Measurements from ENCODE around the gene PROX2.

The PROX2 gene

GRCh38 chr14:74909501-74909900, 33.6 kb upstream of the PROX2 start:
- no peak for DNase-seq

DNA sequence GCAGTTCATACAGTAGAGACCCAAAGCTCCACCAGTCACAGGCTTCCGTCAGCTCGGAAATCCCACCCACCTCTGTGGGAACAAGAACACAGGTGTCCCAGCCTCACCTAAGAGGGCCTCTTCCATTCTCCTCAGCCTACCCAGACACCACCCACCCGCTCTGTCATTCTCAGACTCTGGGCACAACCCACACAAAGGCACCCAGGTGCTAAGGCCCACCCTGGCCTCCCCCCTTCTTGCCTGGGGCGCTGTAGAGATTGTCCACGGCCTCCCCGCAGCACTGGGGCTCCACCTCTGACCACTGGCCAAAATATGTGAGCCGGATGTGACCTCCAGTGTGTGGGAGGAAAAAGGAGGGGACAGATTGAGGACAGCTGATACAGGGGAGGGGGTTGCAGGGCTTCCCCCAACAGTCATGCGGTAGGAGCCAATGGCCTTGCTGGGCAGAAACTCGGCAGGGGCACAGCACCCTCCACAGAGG, 33.0 kb upstream of the PROX2 start:
- no peak for DNase-seq

DNA sequence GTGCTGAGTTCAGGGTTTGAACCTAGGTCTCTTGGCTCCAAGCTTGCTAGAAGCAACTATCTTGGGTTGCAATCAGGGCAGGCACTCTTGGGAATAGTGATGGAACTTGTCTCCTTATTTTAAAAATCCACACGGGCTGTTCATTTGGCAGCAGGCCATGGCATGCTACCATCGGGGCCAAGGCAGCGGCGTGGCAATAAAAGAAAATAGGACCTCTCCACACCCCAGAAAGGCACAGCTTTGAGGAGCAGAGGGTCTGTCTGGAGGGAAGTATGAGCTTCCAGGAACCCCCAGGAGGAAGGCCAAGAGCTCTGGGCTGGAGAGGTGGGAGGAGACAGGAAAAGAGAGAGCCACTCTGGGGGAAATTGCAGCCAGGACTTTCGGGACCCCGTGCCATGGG, 31.8 kb upstream of the PROX2 start:
- no peak for DNase-seq

GRCh38 chr14:74906925-74907521, 31.1 kb upstream of the PROX2 start:
- DNase-seq: no peak

- DNase-seq: peak; percentile 83
Measured at GRCh38 chr14:74905595-74906142, 29.7 kb upstream of the PROX2 start.

GRCh38 chr14:74904635-74905503, 28.9 kb upstream of the PROX2 start:
- no peak for DNase-seq

DNA sequence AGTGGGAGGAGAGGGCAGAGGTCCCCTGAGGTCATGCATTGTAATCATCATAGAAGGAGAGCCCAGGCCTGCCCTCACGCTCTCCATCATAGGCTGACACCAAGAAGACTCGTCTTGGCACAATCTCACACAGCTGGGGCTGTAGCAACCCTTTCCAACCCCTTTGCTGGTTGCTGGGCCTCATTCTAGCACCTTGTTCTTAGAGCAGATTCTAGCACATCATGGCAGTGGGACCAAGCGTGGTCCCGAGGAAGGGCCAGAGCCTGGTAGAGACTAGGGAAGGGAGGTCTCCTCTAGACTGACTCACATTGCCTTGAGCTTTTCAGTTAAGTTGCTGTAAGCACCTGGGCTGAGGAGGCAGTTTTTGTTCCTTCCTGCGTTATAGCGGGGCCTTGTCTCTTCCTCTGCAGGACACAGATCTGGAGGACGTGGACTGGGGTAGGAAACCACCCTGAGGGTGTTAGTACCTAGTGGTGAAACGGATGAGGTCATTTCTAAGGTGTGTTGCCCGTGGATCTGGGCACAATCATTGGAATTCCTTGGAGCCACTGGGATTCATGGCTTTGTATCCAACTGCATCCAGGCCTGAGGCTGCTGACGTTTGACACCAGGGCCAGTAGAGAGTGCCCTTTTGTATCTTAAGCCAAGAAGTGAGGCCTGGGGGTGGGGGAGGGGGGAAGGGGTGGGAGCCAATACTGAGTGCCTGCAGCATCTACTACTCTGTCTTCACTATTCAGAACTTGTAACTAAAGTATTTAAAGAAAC, 27.2 kb upstream of the PROX2 start:
- DNase-seq: no peak

DNA sequence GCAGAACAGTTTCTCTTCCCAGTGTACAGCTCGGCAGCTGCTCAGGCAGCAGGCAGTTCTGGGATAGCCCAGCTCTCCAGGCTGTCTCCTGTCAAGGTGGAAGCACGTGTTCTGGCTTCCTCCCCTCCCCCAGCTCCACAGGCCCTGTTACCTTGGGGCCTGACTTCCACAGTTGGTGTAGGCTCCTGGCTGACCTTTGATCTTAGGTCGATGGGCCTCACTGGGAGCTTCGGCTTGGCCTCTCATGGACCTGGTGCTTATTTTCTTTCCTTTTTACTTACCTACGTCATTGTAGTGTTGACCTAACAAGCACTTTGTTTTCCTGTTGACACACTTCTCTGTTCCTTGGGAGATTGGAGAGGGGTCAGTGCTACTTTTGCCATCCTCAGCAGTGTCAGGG, 22.7 kb upstream of the PROX2 start:
- DNase-seq: no peak

DNA sequence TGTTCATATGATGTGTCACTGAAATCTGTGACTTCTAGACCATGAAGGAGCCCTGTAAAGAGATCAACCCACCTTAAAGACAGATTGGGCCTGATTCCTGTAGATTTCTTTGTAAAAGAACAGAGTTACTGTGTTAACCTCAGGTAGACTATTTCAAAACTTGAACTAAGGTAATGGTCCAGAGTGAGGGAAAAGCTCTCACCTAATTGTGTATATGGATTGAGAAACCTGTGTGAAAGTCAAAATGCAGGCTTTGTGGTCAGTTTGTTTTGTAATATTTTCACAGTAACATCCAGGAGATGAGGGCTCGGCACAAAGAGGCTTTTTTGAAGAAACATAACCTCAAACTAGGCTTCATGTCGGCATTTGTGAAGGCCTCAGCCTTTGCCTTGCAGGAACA, 22.1 kb upstream of the PROX2 start:
- no peak for DNase-seq

- no peak for DNase-seq
Measured at GRCh38 chr14:74897642-74898041, 21.7 kb upstream of the PROX2 start.

DNA sequence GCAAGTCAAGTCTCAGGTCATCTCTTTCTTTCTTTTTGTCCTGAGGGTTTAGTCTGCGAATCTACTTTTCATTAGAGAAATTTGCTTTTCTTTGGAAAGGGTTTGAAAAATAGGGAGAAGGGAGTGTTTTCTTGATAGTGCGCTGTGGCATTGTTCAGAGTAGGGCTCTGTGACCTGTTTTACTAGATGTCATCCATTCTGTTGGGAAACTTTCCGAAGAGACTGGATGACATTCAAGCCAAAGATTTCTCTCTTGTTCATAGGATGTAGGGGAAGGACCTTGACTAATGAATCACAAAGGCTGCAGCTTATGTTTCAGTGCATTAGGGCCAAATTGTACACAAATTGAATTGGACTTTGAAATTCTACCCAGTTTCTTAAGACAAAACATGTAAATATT, 20.5 kb upstream of the PROX2 start:
- no peak for DNase-seq

- DNase-seq: no peak
Measured at GRCh38 chr14:74893614-74894091, 17.7 kb upstream of the PROX2 start.

DNA sequence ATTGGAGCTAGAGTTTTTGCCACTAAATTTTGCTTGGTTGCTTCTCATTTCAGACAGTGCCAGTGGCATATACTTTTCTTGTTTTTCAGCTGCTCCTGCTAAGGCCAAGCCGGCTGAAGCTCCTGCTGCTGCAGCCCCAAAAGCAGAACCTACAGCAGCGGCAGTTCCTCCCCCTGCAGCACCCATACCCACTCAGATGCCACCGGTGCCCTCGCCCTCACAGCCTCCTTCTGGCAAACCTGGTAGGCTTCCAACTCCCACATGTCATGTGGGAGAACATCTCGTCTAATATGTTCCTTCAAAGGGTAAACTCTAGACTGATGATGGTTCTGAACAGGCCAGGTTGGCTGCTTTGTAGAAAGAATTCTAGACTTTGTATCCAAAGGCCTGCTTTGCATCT, 16.8 kb upstream of the PROX2 start:
- no peak for DNase-seq

- no peak for DNase-seq
Measured at GRCh38 chr14:74891870-74892269, 15.9 kb upstream of the PROX2 start.

DNA sequence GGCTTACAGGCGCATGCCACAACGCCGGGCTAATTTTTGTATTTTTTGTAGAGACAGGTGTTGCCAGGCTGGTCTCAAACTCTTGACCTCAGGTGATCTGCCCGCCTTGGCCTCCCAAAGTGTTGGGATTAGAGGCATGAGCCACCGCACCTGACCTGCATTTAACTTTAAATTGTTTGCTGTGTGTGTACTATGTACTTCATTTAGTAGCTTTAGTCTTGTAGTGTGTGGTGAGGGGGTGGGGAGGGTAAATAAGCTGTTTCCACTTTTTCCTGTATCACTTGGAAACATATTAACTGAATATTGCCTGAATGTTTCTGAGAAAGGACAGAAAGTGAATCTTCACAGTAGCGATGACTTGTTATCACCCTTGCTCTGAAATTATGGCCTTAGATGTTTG, 14.3 kb upstream of the PROX2 start:
- DNase-seq: no peak

DNA sequence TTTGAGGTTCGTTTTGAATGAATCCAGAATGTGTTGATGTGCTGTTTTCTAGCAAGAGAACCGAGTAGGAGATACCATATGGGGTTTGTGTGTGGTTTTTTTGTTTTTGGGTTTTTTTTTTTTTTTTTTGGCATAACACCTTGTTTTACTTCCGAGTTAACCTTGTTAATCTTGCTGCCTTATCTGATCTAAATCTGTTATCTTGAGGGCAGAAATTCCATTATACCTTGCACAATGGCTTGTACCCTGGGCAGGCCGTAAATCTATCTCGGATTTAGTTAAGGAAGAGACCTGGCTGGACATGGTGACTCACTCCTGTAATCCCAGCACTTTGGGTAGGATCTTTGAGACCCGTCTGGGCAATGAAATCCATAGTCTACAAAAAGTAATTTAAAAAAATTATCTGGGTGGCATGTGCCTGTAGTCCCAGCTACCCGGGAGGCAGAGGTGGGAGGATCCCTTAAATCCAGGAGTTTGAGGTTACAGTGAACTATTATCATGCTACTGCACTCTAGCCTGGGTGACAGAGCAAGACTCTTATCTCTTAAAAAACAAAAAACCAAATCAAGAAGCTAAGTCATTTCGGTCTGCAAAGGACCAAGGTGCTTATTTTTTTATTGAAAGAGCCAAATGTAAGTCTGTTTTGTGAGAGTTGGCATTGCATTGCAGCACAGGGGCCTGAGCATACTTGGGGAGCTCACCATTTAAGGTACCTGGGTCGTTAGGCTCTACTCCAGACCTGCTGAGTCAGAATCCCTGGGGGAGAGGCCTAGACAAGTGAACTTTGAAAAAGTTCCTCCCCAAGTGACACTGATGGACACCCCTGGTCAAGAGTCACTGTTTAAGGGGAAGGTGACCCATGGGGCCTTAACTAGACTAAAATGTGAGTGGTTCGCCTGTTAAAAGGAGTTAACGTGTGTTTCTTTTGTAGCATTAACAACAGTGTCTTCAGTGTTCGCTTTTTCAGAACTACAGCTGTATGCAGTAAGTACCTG, 12.5 kb upstream of the PROX2 start:
- no peak for DNase-seq

GRCh38 chr14:74886001-74886400, 10.1 kb upstream of the PROX2 start:
- DNase-seq: no peak

DNA sequence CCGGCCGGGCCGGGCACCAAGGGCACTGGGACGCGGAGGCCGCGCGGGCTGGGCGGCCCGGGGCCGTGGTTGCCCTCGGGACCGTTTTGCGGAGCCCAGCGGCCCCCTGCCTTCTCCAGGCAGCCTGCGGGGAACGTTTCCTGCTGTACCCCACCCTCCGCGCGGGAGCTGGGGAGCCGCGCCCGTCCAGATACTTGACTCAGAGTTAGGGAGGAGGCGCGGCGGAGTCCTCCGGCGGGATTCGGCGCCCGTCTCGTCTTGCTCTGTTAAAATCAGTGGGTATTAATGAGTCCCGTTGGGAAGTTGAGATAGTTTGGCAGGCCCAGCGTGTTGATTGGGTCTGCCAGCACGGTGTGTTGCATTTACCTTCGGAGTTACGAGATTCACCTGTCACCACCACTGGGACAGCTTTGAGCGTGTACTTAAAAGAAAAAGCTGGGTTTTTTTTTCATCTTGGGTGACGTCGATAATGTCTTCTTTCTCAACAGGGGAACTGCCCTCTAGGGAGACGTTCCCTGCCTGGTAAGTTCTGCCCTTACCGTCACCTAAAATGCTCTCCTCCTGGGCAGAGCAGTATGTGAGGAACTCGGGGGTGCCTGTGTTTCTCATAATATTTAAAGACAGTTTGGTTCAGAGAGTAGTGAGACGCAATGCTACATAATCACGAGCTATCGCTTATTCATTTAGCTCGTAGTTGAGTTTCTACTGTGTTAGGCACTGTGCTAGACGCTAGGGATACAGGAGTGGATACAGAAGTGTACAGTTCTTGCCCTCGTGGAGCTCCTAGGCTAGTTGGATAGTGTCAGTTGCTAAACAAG, 6.4 kb upstream of the PROX2 start:
- DNase-seq: peak; percentile 59

- peak; percentile 88 for DNase-seq
Measured at GRCh38 chr14:74881431-74882102, 5.6 kb upstream of the PROX2 start, which contains the start of gene DLST. Gene DLST (plus strand): TSS chr14:74881916. CDS start chr14:74881954, 38 bp downstream.

Data from stimulated activated CD4-positive, alpha-beta T cell treated with anti-CD3 and anti-CD28 coated beads, Interleukin-4, amount 100 ng/mL, for 24 hours (primary cell).